ENCODE results near the gene TMEM161A. TPM values are rescaled to one million over a fixed set of nuclear protein-coding genes. Genes with fewer than 3 reads are reported as not detected.
A peak's percentile ranks its signal among the peaks of the same experiment; 100 is the strongest.

TMEM161A gene
- total and polyA plus RNA-seq, 10 donors: 15.1 to 31.7 (median 18.5) TPM

DNA sequence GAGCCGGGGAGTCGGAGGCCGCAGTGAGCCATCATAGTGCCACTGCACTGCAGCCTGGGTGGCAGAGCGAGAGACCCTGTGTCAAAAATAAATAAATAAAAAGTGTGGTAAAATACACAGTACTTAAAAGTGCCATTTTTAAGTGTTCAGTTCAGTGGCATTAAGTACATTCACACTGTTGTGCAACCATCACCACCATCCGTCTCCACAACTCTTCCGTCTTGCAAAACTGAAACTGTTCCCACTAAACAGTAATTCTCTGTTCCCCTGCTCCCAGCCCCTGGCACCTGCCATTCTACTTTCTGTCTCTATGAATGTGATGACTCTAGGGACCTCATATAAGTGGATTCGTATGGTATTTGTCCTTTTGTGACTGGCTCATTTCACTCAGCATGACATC lies 61.2 kb downstream of the TMEM161A start:
- H3K27me3 ChIP-seq (replicated peaks in 1 of 7): no peaks in the 10 kb centered on the region
- no peak overlapping the region for H3K4me3 ChIP-seq
- H3K36me3 ChIP-seq: peaks cover 0 to 38% (median 0%) of the 10 kb centered on the region in 6 donors
- H3K9me3 ChIP-seq: no peaks in the 10 kb centered on the region
- H3K4me1 ChIP-seq: peaks cover 0 to 64% (median 3%) of the 10 kb centered on the region in 6 donors
- DNase-seq: no peak
- WGBS, 5 donors: 68 to 91% (median 79%) methylated on average over 7 of the region's 7 CpGs
- intact Hi-C loops (cut with DNase I; ENCODE audit: low total_unique reads): no loop called here
- TF ChIP-seq POLR2AphosphoS5 (IDR thresholded peaks at IDR 0.05) (no peak), POLR2A (IDR thresholded peaks at IDR 0.05) (no peak)
- TF ChIP-seq, protein P1, sequence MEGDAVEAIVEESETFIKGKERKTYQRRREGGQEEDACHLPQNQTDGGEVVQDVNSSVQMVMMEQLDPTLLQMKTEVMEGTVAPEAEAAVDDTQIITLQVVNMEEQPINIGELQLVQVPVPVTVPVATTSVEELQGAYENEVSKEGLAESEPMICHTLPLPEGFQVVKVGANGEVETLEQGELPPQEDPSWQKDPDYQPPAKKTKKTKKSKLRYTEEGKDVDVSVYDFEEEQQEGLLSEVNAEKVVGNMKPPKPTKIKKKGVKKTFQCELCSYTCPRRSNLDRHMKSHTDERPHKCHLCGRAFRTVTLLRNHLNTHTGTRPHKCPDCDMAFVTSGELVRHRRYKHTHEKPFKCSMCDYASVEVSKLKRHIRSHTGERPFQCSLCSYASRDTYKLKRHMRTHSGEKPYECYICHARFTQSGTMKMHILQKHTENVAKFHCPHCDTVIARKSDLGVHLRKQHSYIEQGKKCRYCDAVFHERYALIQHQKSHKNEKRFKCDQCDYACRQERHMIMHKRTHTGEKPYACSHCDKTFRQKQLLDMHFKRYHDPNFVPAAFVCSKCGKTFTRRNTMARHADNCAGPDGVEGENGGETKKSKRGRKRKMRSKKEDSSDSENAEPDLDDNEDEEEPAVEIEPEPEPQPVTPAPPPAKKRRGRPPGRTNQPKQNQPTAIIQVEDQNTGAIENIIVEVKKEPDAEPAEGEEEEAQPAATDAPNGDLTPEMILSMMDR (IDR thresholded peaks at IDR 0.05 in 8 of 11, conservative IDR thresholded peaks at IDR 0.05 in 3 of 11): no peak
- H3K27ac ChIP-seq: peak overlapping the region in 1 of 8 donors; percentile 4

DNA sequence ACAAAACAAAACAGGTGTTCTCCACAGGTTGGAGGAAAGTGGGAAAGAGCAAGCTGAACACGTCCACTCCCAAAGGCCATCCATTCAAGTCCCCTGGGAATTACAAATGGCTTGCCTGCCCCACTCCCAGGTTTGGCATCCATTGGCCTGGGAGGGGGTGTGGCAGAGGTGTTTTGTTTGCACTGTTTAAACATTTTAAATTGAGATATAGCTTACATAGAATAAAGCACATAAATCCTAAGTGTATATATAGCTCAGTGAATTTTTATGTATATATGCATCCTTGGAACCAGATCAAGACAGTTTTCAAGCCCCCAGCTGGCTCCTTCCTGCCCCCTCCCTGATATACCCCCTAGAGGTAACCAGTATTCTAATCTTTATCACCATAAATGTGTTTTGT lies 61.8 kb downstream of the TMEM161A start:
- intact Hi-C loops (cut with DNase I; ENCODE audit: low total_unique reads): no loop called here
- Histone ChIP-seq H3K36me3 (peaks cover 0 to 38% (median 0%) of the 10 kb centered on the region in 6 donors), H3K27me3 (replicated peaks in 1 of 7) (no peaks in the 10 kb centered on the region), H3K9me3 (no peaks in the 10 kb centered on the region), H3K4me3 (no peak overlapping the region), H3K27ac (no peak overlapping the region), H3K4me1 (peaks cover 0 to 68% (median 3%) of the 10 kb centered on the region in 6 donors)
- no peak for TF ChIP-seq POLR2AphosphoS5 (IDR thresholded peaks at IDR 0.05)
- no peak for TF ChIP-seq POLR2A (IDR thresholded peaks at IDR 0.05)
- TF ChIP-seq, protein P1 (IDR thresholded peaks at IDR 0.05 in 8 of 11, conservative IDR thresholded peaks at IDR 0.05 in 3 of 11): no peak
- DNase-seq: no peak
- 86 to 100% (median 91%) methylated on average over 1 of the region's 1 CpG for WGBS, 5 donors

DNA sequence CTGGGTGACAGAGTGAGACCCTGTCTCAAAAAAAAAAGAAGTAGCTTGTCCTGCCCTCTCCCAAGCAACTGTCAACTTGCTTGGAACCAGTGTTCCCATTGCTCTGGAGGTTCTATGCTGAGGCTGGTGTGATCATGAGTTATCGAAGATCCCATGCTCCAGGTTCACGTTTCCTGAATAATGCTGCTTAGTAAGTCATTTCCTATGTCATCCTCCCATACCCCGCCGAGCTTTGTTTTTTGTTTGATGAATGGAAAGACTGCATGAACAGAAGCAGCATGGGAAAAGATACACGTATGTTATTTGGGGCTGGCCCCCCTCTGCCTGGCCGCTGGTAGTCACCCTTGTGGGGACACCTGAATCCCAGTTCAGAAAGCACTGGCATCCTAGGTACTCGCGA lies 63.2 kb downstream of the TMEM161A start:
- no peak for TF ChIP-seq POLR2A (IDR thresholded peaks at IDR 0.05)
- TF ChIP-seq, protein P1 (IDR thresholded peaks at IDR 0.05 in 8 of 11, conservative IDR thresholded peaks at IDR 0.05 in 3 of 11): no peak
- TF ChIP-seq POLR2AphosphoS5 (IDR thresholded peaks at IDR 0.05): no peak
- no peak for DNase-seq
- intact Hi-C loops (cut with DNase I; ENCODE audit: low total_unique reads): no loop called here
- Histone ChIP-seq H3K4me3 (no peak overlapping the region), H3K36me3 (peaks cover 0 to 43% (median 0%) of the 10 kb centered on the region in 6 donors), H3K27me3 (replicated peaks in 1 of 7) (no peaks in the 10 kb centered on the region), H3K4me1 (peaks cover 0 to 72% (median 3%) of the 10 kb centered on the region in 6 donors), H3K9me3 (no peaks in the 10 kb centered on the region), H3K27ac (no peak overlapping the region)
- 90 to 93% (median 90%) methylated on average over 8 of the region's 8 CpGs for WGBS, 5 donors

DNA sequence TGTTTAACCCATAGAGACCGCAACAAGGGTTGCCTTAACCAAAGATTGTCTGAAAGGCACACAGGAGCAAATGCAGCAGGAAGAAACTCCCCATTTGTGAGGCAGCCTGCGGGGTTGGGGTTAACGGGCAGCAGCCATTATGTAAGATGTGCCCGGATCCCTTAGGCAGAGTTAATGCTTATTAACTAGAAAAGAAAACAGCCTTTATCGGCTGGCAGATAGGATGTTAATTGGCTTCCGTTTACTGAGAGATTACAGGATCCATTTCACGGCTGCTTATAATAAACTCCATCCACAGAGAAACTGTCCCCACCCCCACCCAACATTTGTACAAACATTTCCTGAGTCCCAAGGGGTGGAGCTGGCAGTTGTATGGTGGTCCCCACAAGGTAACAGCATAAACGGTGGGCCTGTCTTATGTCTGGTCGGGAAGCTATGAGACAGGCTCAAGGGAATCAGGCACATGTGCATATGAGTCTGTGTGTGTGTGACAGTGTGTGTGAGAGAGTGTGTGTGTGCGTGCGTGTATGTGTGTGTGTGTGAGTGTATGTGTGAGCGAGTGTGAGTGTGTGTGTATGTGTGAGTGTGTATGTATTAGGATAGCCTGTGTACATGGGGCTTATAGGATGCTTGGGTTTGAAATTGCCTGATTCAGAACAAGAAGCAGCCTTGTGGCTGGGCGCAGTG lies 63.9 kb downstream of the TMEM161A start:
- H3K36me3 ChIP-seq: peaks cover 0 to 43% (median 0%) of the 10 kb centered on the region in 6 donors
- peaks cover 0 to 77% (median 7%) of the 10 kb centered on the region in 6 donors for H3K4me1 ChIP-seq
- H3K4me3 ChIP-seq: no peak overlapping the region
- H3K27me3 ChIP-seq (replicated peaks in 1 of 7): no peaks in the 10 kb centered on the region
- TF ChIP-seq POLR2A (IDR thresholded peaks at IDR 0.05): no peak
- TF ChIP-seq POLR2AphosphoS5 (IDR thresholded peaks at IDR 0.05): no peak
- TF ChIP-seq, protein P1 (IDR thresholded peaks at IDR 0.05 in 8 of 11, conservative IDR thresholded peaks at IDR 0.05 in 3 of 11): no peak
- H3K27ac ChIP-seq: no peak overlapping the region
- no peak for DNase-seq
- WGBS, 5 donors: 64 to 80% (median 66%) methylated on average over 13 of the region's 13 CpGs
- intact Hi-C loops (cut with DNase I; ENCODE audit: low total_unique reads): no loop called here
- H3K9me3 ChIP-seq: no peaks in the 10 kb centered on the region
